HG03558 (cell line): Measurements from ENCODE around the gene LDLRAD4.
"Not testable (repeated sequence)": the region's sequence is repeated elsewhere in the genome, so short reads cannot be mapped to it uniquely, and the experiment has no call there.

ENCODE experiments used
- ATAC-seq: cut with Tn5 transposase; IDR thresholded peaks from one replicate; pipeline ENCODE4 v1.9.1; 2021; ENCODE audit warnings: moderate number of reproducible peaks; ENCODE audit not compliant: unreplicated experiment; ENCODE audit errors: extremely low read depth

LDLRAD4 gene

GRCh38 chr18:13589316-13589715 is 370.8 kb downstream of the LDLRAD4 start:
- ATAC-seq, result no peak

GRCh38 chr18:13589943-13590342 is 371.4 kb downstream of the LDLRAD4 start:
- no peak for ATAC-seq

GRCh38 chr18:13592246-13592645 is 373.7 kb downstream of the LDLRAD4 start:
- ATAC-seq, result no peak

DNA sequence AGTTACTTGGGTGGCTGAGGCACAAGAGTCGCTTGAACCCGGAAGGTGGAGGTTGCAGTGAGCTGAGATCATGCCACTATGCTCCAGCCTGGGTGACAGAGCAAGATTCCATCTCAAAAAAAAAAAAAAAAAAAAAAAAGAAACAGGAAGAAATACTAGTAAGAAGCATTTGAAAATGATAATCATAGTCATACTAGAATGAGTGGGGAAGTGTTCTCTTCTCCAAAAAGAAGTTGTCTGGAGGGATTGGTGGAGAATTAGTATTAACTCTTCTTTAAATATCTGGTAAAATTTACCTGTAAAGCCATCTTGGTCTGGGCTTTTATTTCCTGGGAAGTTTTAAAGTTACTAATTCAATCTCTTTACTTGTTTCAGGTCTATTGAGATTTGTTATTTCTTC is 376.0 kb downstream of the LDLRAD4 start:
- ATAC-seq, result no peak

GRCh38 chr18:13597068-13597467 is 378.5 kb downstream of the LDLRAD4 start:
- ATAC-seq, result no peak

DNA sequence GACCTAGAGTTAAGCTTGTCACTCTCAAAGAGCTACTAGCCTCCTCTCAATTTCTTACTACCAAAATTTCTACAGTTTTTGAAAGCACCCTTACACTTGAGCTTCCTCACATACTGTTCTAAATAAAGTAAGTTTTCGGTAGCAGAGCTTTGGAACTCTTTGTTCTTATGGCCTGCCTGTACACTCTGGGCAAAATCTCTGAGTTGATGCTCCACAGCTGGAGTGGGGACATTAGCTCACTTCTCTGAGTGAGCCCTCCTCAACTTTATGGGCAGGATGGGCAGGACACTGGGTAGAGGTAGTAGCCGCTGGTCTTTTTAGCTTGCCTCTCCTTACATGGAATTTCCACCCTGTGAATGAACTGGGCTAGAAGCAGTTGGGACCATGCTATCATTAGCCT is 380.0 kb downstream of the LDLRAD4 start:
- no peak for ATAC-seq

GRCh38 chr18:13599031-13599430 is 380.5 kb downstream of the LDLRAD4 start:
- no peak for ATAC-seq

- ATAC-seq, result no peak
These were observed 384.9 kb downstream of the LDLRAD4 start for GRCh38 chr18:13603304-13604019.

DNA sequence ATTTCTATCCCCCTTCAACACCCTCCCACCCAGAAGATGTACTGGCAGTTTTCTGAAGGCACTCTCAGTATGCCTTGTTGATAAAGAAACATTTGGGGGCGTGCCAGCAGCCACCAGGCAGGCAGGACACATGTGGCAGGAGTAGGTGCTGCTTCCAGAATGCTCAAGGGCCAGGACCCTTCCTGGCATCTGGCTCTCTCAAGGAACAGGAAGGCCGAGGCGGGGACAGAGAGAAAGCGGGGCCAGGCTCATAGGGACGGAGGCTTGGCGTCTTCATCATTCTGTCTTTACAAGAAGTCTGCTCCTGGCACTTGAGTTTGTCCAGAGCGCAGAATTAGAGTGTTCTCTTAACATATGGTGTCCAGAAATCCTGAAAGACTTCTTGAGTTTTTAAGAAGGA is 386.2 kb downstream of the LDLRAD4 start:
- ATAC-seq, result no peak

DNA sequence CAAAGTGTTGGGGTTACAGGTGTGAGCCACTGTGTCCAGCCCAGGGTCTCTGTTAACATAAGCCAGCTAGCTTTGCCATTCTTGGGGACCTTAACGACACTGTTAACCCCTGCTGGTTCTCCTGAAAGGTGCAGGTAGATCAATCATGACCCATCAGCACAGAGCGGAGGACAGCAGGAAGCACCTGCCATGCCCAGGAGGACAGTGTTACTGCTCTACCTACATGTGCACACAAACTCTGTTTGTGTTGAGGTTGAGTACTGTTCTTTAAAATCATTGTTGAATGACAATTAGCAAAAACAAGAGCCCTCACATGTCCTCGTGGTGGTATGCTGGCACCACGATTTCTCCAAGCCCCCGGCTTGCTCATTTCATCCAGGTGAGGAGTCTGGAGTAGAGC is 386.9 kb downstream of the LDLRAD4 start:
- ATAC-seq, result no peak

GRCh38 chr18:13605901-13606300 is 387.3 kb downstream of the LDLRAD4 start:
- ATAC-seq, result no peak

DNA sequence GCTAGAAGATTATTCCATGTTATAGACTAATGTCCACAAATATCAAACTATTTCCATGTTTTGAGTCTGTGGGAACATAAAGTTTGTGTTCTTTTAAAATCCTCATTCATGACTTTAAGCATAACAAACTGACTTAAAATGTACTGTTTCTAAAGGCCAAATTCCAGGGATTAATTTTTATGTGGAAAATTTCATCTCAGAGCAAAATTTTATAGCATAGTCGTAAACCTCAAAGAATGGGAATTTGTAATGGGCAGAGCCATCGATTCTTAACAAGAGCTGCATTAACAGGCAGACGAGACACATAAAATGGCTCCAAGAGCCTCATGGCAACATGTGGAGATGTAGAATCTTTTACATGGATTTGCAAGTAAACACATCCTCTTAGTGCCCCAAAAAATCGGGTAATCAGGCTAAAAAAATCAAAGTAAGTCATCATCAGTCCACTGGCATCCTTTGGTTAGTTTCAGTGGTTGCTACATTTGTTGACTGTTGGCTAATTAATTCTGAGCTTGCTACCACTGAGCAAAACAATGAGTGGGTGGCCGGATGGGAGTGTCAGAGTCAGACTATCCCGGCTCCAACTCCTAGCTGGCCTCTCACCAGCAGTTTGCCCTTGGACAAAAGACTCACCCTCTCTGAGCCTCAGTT is 388.2 kb downstream of the LDLRAD4 start:
- ATAC-seq, result no peak

DNA sequence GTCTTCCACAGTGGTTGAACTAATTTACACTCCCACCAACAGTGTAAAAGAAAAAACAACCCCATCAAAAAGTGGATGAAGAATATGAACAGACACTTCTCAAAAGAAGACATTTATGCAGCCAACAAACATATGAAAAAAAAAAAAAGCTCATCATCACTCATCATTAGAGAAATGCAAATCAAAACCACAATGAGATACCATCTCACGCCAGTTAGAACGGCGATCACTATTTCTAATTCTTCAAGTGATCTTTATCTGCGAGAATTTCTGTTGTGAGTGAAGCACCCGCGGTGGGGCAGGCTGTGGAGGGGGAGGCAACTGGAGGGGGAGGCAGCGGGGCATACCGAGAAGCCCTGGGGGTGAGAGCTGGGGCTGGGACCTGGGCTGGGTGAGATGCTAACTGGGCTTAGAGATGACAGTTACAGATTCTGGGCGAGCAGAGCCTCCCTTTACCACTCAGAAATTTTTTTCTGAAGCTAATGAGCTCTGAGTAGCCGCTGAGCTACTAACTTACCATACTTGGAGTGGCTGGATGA is 389.5 kb downstream of the LDLRAD4 start:
- not testable (repeated sequence) for ATAC-seq

DNA sequence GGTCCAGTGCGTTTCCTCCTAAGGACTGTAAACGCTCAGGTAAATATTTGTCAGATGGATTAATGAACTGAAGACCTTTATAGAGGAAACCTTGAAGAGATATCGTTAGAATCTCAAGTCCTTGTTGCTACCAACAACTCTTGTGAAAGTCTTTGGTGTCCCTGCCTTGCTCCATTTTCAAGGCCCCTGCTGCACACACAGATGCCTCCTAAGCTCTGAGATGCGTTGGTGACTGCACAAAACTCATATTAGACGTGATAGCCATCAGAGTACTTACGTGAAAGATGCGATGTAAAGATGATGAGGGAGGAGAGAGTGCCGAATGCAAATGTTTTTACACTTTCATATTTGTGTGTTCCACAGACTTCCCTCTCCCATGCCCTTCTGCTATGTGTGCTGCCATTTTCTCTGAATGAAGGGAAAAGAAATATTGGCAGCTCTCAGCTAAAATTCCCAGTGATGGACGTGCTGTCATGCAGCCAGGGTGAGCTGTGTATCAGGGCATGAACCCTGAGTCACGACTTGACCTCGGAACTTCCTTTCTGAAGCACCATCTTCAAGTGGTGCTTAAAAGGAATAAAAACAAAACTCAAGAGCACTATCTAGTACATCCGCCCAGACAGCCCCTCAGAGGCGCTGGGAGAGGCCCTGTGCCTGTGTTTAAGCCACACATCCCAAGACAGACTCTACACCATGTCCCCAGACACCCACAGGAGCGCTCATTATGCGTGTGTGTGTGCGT is 390.4 kb downstream of the LDLRAD4 start:
- ATAC-seq, result no peak

- ATAC-seq, result no peak
These were observed 392.1 kb downstream of the LDLRAD4 start for GRCh38 chr18:13610555-13611141.

DNA sequence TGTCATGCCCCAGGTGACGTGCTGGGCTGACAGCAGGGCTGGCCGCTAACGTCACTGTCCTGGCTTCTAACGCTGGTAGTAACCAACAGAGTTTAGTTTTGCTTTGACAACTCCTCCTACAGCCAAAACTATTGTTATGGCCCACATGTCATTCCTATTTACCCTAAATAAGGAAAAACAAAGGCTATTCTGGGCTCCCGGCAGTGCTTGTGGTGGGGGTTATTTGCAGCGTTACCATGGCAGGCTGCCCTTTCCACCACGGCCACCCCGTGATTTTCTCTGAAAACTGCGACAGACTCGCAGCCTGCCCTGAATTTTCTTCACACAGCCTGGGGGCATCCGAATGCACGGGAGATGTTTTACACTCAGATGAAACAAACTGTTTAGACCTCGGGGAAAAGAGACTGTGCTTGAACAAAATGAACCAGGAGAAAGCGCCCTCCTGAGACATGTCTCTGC is 392.6 kb downstream of the LDLRAD4 start:
- ATAC-seq, result no peak

DNA sequence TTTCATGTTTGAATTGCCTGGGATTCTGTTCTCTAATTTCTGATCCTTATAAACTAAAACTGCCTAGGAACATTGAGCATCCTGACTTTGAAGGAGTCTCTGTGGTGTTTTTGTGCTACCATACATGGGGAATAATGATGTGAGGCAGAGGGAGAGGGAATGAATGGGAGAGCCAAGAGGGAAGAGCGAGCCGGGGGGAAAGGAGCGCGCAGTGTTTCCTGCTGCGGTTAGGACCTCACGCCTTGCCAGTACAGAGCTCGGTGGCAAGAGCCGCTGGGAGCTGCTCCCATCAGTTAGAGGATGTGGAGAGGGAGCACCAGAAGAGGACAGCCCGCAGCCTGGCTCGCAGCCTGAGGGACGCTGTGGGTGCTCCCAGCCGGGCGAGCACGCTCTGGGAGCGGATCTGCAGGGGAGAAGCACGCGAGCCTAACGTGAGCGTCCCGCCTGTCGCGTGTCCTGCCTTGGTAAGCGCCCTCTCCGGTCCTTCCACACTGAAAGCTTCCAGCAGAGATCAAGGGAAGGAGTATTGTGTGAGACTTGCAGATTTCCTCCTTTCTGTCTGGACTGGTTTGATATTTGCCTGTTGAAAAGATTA is 393.1 kb downstream of the LDLRAD4 start:
- ATAC-seq, result no peak

GRCh38 chr18:13612196-13612997 is 393.8 kb downstream of the LDLRAD4 start:
- ATAC-seq, result peak; percentile 44

- no peak for ATAC-seq
These were observed 394.5 kb downstream of the LDLRAD4 start for GRCh38 chr18:13613099-13613498.
